Pancreas (tissue), 10 donors: ENCODE measurements around the gene ADAT3. TPM values are rescaled to one million over a fixed set of nuclear protein-coding genes. Genes with fewer than 3 reads are reported as not detected.

Experiments
- ATAC-seq, 4 donors: fragments of 200-7000 bp; cut with Tn5 transposase; one replicate each; pipeline versions ENCODE4 v1.8.0 to v1.9.1; 2020; ENCODE audit warnings: mild to moderate bottlenecking in 4 of 4, moderate library complexity in 4 of 4
- DNase-seq, 6 donors: peaks; one replicate each; pipeline ENCODE4 v3.0.0-alpha.2; 2020
- FAIRE-seq: peaks from 2 replicates; lab custom pipeline; 2012; peaks lifted over from hg19 to GRCh38; lab: Jason Lieb, UNC
- H3K27ac ChIP-seq, 4 donors: fragments of 200-600 bp; sonication (generic); 1 replicate in 3 of 4; 2 replicates in 1 of 4; pipeline versions ENCODE4 v1.5.0 to v1.8.0; 2020
- H3K27me3 ChIP-seq, 4 donors: fragments of 200-600 bp; one replicate each; pipeline ENCODE4 v1.8.0; 2021
- H3K36me3 ChIP-seq, 3 donors: fragments of 200-600 bp; sonication (generic) in 1 of 3; one replicate each; pipeline versions ENCODE4 v1.5.0 to v1.8.0; 2020 to 2021
- H3K4me1 ChIP-seq, 3 donors: fragments of 200-600 bp; one replicate each; pipeline ENCODE4 v1.8.0; 2021
- H3K4me3 ChIP-seq, 4 donors: fragments of 200-600 bp; sonication (generic) in 2 of 4; one replicate each; pipeline versions ENCODE4 v1.5.0 to v1.8.0; 2020 to 2021
- H3K9me3 ChIP-seq, 4 donors: fragments of 200-600 bp; one replicate each; pipeline ENCODE4 v1.8.0; 2021
- CTCF ChIP-seq, 4 donors: fragments of 200-600 bp; sonication (generic) in 3 of 4; IDR thresholded peaks; one replicate each; pipeline versions ENCODE4 v1.5.0 to v1.8.0; 2021; ENCODE audit warnings: antibody characterized with exemption in 4 of 4
- WGBS, 2 donors: extraction: QIAGEN DNeasy Blood & Tissue Kit; methylation state at CpG; one replicate each; pipeline ENCODE4 v1.1.7; 2013; 5-methylcytosine and 5-hydroxymethylcytosine counted together
- intact Hi-C, 3 donors: fragments of 100-400 bp; cut with DNase I; formaldehyde crosslinking; loops; one replicate each; pipeline versions ENCODE4 v1.11.1 to v1.14.2; 2022
- polyA plus RNA-seq, 2 donors: library from polyadenylated mRNA; stranded (reverse); fragments of 200-250 nt; gene quantifications; one replicate each; pipeline ENCODE4 v1.2.3, GENCODE V29; 2013
- total RNA-seq, 6 donors: library from RNA; stranded (reverse); fragmentation: NEBNext Ultra II Directional in 4 of 6; extraction: Animal tissue kit (Norgen Biotek cat#: 25700) in 4 of 6; gene quantifications; one replicate each; pipeline versions ENCODE4 v1.2.1 to v1.2.4, GENCODE V29; 2021 to 2023
- donor health status: healthy with polysubstance abuse.
- donor health status: DM: no; HTN: no; CAD: no; lungs with moderate emphysema.
- donor health status: DM: no; HTN: no; CAD: no.
- donor health status: control.
- donor health status: control.
- donor health status: Bipolar disorder and iron deficiency.
- donor health status: DM: yes; HTN: yes; CAD: no.
- donor health status: DM: no; HTN: no; CAD: no.
- donor health status: DM: no; HTN: no; CAD: no.
- donor health status: DM: yes; HTN: yes; CAD: no.

The ADAT3 gene
- total and polyA plus RNA-seq, 8 donors, result 2.0 to 10.1 (median 5.0) TPM

DNA sequence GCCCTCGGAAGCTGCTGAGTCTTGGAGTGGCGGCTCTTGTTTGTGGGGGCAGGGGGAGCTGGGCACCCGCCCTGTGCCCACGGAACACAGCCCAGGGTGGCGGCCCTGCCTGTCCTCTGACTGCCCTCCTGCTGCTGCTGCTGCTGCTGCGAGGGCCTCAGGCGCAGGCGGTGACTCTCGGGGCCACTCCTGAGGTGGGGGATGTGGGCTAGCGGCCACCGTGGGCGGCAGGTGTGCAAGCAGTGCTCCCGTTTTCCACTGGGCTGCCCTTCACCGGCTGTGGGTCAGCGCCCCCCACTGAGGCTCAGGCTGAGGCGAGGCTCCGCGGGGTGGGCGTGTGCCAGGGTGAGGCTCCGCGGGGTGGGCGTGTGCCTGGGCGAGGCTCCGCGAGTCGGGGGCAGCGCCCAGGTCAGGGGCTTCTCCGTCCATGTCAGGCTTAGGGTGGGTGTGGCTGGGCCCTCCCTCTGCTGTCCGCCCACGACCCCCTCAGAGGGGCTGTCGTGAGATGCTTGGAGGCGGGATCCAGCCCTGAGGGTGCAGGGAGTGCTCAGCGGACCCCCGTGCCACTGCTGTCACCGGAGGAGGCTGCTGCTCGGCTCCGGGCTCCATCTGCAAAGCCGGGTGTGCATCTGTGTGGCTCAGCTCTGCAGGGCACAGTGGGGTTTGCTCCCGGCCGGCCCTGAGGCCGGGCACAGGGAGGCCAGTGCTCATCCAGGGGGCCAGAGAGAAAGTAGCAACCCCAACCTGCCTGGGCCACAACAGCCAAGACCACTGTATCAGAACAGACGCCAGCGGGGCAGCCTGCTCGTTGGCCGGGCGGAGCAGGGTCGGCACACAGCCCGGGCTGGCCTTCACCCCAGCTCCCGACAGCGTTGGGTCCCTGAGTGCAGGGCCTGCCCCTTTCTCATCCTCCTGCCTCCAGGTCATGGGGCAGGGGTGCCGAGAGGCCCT lies 50.2 kb downstream of the ADAT3 start:
- H3K27me3 ChIP-seq, result no peaks in the 10 kb centered on the region
- DNase-seq (peak in 1 of 6 donors; percentile 74), ATAC-seq (no peak), FAIRE-seq (no peak)
- intact Hi-C loops, result no loop called here
- no peak overlapping the region for H3K4me3 ChIP-seq
- H3K27ac ChIP-seq, result no peak overlapping the region
- WGBS, 2 donors, result 84 to 85% methylated on average over 48 to 51 of the region's 51 CpGs
- no peaks in the 10 kb centered on the region for H3K4me1 ChIP-seq
- H3K36me3 ChIP-seq, result no peaks in the 10 kb centered on the region
- no peaks in the 10 kb centered on the region for H3K9me3 ChIP-seq
- TF ChIP-seq CTCF (IDR thresholded peaks at IDR 0.05), result no peak

DNA sequence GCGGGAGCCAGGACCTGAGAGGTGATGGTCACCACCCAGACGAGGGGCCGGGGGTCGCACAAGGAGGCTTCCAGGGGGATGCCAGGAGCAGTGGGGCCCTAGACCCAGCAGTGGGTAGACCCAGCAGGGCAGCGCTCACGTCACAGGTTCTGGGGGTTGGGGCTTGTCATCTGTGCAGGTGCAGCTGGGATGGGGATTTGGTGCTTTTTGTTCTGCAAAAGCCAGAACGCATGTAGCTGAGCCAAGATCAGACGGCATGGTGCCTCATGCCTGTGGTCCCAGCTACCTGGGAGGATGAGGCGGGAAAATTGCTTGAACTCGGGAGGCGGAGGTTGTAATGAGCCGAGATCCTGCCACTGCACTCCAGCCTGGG lies 50.9 kb downstream of the ADAT3 start:
- no peak overlapping the region for H3K27ac ChIP-seq
- no peak for FAIRE-seq
- H3K9me3 ChIP-seq, result no peaks in the 10 kb centered on the region
- intact Hi-C loops, result no loop called here
- WGBS, 2 donors, result 93 to 98% methylated on average over 12 of the region's 12 CpGs
- no peaks in the 10 kb centered on the region for H3K36me3 ChIP-seq
- H3K4me3 ChIP-seq, result no peak overlapping the region
- H3K27me3 ChIP-seq, result no peaks in the 10 kb centered on the region
- no peak for DNase-seq
- no peak for TF ChIP-seq CTCF (IDR thresholded peaks at IDR 0.05)
- no peak for ATAC-seq
- H3K4me1 ChIP-seq, result no peaks in the 10 kb centered on the region

GRCh38 chr19:1956868-1957492 lies 51.8 kb downstream of the ADAT3 start:
- Histone ChIP-seq H3K36me3 (no peaks in the 10 kb centered on the region), H3K27me3 (no peaks in the 10 kb centered on the region), H3K4me1 (no peaks in the 10 kb centered on the region), H3K27ac (no peak overlapping the region), H3K4me3 (no peak overlapping the region), H3K9me3 (no peaks in the 10 kb centered on the region)
- peak in 1 of 6 donors; percentile 62 for DNase-seq
- no peak for TF ChIP-seq CTCF (IDR thresholded peaks at IDR 0.05)
- ATAC-seq, result no peak
- intact Hi-C loops, result no loop called here
- WGBS, 2 donors, result 84 to 86% methylated on average over 27 to 28 of the region's 28 CpGs
- FAIRE-seq, result no peak

DNA sequence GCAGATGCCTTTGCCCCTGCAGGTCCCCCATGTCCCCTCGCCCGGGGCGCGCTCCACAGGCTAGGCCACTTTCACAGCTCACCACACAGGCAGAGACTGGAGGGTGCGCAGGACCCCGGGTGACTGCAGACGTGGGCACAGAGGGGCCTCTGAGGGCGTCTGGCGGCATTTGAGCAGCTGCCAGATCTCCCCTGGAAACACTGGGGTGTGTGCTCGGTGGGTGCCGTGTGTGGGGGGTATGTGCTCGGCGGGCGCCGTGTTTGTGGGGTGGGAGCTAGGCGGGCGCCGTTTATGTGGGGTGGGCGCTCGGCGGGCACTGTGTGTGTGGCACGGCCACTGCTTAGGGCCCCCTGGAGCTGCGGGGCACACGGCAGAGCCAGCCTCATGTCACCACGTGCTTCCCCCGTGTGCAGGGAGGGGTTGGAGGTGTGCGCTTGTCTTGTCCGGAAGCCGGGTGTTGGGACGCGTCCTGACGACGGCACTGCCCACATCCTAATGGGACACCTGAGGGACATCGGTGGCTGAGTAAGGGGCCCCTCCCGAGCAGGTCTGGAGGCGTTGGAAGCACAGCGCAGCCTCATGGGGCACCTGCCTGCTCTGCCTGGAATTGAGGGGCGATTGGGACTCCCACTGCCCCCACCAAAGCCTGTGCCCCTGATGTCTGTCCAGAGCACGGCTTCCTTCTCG lies 52.5 kb downstream of the ADAT3 start:
- DNase-seq, result peak in 1 of 6 donors; percentile 67
- ATAC-seq, result peak in 1 of 4 donors; percentile 14
- WGBS, 2 donors, result 87 to 89% methylated on average over 40 of the region's 40 CpGs
- H3K36me3 ChIP-seq, result no peaks in the 10 kb centered on the region
- FAIRE-seq, result no peak
- H3K4me1 ChIP-seq, result no peaks in the 10 kb centered on the region
- no peaks in the 10 kb centered on the region for H3K9me3 ChIP-seq
- no peak overlapping the region for H3K27ac ChIP-seq
- TF ChIP-seq CTCF (IDR thresholded peaks at IDR 0.05), result no peak
- intact Hi-C loops, result no loop called here
- H3K4me3 ChIP-seq, result no peak overlapping the region
- no peaks in the 10 kb centered on the region for H3K27me3 ChIP-seq
